Duodenal mucosa (tissue), 2 donors: ENCODE measurements around the gene EFHB.
"Not testable (repeated sequence)": the region's sequence is repeated elsewhere in the genome, so short reads cannot be mapped to it uniquely, and the experiment has no call there.

ENCODE experiments used
- H3K27ac ChIP-seq: one replicate; pipeline ENCODE4 v1.7.0; 2013; ENCODE audit warnings: low read depth, low read length
- H3K27me3 ChIP-seq, 2 donors: one replicate each; pipeline ENCODE4 v1.7.0; 2013; ENCODE audit warnings: low read length in 2 of 2, control low read depth in 1 of 2; ENCODE audit not compliant: insufficient read depth in 2 of 2, control insufficient read depth in 1 of 2
- H3K36me3 ChIP-seq, 2 donors: one replicate each; pipeline ENCODE4 v1.7.0; 2013; ENCODE audit warnings: low read length in 2 of 2, control low read depth in 1 of 2; ENCODE audit not compliant: insufficient read depth in 2 of 2, control insufficient read depth in 1 of 2
- H3K4me1 ChIP-seq, 2 donors: one replicate each; pipeline ENCODE4 v1.7.0; 2013; ENCODE audit warnings: low read length in 2 of 2, control low read depth in 1 of 2; ENCODE audit not compliant: insufficient read depth in 2 of 2, control insufficient read depth in 1 of 2
- H3K4me3 ChIP-seq, 2 donors: one replicate each; pipeline ENCODE4 v1.7.0; 2013; ENCODE audit warnings: low read length in 2 of 2, low read depth in 1 of 2
- H3K9ac ChIP-seq, 2 donors: one replicate each; pipeline ENCODE4 v1.7.0; 2013; ENCODE audit warnings: low read length in 2 of 2, low read depth in 1 of 2
- H3K9me3 ChIP-seq, 2 donors: one replicate each; pipeline ENCODE4 v1.7.0; 2013; ENCODE audit warnings: low read length in 2 of 2, control low read depth in 1 of 2; ENCODE audit not compliant: control insufficient read depth in 1 of 2

EFHB gene

DNA sequence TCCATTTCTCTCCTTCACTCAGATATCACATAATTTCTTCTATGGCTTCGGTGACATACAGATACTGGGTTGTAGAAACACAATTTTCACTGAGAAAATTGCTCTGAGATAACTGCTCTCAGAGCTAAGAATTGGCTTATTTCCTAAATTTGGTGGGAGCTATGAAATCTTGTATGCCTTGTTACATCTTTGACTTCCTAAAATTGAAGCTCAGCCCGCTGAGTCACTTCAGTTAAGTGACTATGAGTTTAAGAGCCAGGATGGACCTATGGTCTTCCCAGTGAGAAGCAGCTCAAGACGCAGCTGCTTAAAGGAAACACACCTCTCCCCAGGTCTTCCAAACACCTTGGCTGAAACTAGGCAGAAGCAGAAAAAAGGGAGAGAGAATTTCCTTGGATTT lies 56.4 kb downstream of the EFHB start:
- Histone ChIP-seq H3K4me3 (no peak overlapping the region), H3K27me3 (no peaks in the 10 kb centered on the region)

DNA sequence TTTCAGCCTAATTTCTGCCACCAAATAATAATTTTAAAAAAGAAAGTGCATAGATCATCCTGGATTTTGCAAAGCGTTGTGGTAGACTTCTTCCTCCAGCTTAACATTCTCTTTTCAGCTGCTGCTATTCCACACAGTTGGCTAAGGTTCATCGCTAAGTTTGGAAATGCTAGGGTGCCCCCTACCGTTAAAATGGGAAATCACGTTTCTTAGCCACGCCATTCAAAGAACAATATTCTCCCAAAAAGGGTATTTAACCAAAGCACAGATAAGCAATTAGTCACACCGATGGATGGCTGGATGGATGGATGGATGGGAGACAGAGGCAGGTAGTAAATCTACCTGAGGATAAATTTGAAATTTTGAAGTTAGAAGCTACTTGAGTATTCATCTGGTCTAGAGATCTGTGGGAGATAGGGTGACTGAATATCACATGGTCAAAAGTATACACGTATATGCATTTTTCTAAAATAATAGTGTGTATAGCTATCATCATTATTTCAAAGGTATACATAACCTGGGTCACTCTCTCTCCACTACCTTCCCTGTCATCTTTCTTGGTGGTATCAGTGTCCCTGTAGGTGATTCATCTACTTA lies 67.2 kb downstream of the EFHB start:
- no peaks in the 10 kb centered on the region for H3K4me1 ChIP-seq
- H3K27me3 ChIP-seq = no peaks in the 10 kb centered on the region
- H3K27ac ChIP-seq = no peak overlapping the region
- H3K4me3 ChIP-seq = no peak overlapping the region
- no peaks in the 10 kb centered on the region for H3K9me3 ChIP-seq
- no peaks in the 10 kb centered on the region for H3K36me3 ChIP-seq
- no peak overlapping the region for H3K9ac ChIP-seq

More for the DNA sequence above, 56.4 kb downstream of the EFHB start:
- Histone ChIP-seq H3K27ac (no peak overlapping the region), H3K9me3 (no peaks in the 10 kb centered on the region), H3K9ac (no peak overlapping the region), H3K4me1 (no peaks in the 10 kb centered on the region), H3K36me3 (no peaks in the 10 kb centered on the region)

DNA sequence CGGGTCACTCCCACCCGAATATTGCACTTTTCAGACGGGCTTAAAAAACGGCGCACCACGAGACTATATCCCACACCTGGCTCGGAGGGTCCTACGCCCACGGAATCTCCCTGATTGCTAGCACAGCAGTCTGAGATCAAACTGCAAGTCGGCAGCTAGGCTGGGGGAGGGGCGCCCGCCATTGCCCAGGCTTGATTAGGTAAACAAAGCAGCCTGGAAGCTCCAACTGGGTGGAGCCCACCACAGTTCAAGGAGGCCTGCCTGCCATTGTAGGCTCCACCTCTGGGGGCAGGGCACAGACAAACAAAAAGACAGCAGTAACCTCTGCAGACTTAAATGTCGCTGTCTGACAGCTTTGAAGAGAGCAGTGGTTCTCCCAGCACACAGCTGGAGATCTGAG lies 78.7 kb downstream of the EFHB start:
- not testable (repeated sequence) for H3K27ac ChIP-seq

DNA sequence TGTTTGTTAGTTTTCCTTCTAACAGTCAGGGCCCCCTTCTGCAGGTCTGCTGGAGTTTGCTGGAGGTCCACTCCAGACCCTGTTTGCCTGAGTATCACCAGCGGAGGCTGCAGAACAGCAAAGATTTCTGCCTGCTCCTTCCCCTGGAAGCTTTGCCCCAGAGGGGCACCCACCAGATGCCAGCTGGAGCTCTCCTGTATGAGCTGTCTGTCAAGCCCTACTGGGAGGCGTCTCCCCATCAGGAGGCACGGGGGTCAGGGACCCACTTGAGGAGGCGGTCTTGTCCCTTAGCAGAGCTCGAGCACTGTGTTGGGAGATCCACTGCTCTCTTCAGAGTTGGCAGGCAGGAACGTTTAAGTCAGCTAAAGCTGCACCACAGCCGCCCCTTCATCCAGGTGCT lies 87.4 kb downstream of the EFHB start:
- not testable (repeated sequence) for H3K4me3 ChIP-seq, H3K27me3 ChIP-seq, H3K4me1 ChIP-seq, H3K9me3 ChIP-seq, H3K27ac ChIP-seq, H3K9ac ChIP-seq, H3K36me3 ChIP-seq

More for the DNA sequence above, 78.7 kb downstream of the EFHB start:
- not testable (repeated sequence) for H3K4me1 ChIP-seq, H3K36me3 ChIP-seq, H3K9ac ChIP-seq, H3K4me3 ChIP-seq, H3K9me3 ChIP-seq, H3K27me3 ChIP-seq
